GM23248 (cell line): ENCODE data around the gene PDE4B.

Experiments
- EZH2 ChIP-seq: fragments of 200-600 bp; sonication (generic); IDR thresholded peaks from 2 replicates; pipeline ENCODE4 v1.6.1; 2018; ENCODE audit warnings: antibody characterized with exemption, mild to moderate bottlenecking; ENCODE audit not compliant: insufficient read depth, poor library complexity, severe bottlenecking
- EZH2phosphoT487 ChIP-seq: fragments of 200-600 bp; sonication (generic); IDR thresholded peaks from 2 replicates; pipeline ENCODE4 v1.6.1; 2018; ENCODE audit warnings: antibody characterized with exemption, moderate library complexity, mild to moderate bottlenecking, low read depth; ENCODE audit not compliant: insufficient read depth

DNA sequence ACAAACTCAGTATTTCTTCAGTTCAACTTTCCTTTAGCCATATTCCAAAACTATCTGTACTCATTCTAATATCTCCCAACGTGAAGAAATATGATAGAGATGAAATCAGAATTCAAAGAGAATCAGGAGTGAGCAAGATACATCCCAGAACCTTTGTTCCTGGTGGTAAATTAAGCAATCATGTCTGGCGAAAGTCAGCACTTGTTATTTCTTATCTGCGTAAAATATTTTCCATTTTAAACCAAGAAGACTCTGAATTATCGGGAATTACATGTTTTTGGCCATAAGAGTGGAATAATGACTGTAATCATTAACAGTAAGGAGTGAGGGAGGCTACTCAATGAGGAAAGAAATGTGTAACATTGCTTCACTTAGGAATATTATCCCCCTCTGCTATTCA lies 253.7 kb downstream of the PDE4B start:
- TF ChIP-seq EZH2, result no peak
- no peak for TF ChIP-seq EZH2phosphoT487
